Activated CD4-positive, alpha-beta T cell treated with anti-CD3 and anti-CD28 coated beads for 24 hours (primary cell): ENCODE measurements around the gene ABT1.

Experiments
- DNase-seq, 2 donors: peaks; one replicate each; pipeline ENCODE4 v3.0.0-alpha.2; 2020; ENCODE audit warnings: low read depth in 2 of 2

Gene ABT1

GRCh38 chr6:26571592-26572296 lies 25.0 kb upstream of the ABT1 start:
- DNase-seq = peak; percentile 33 to 38

GRCh38 chr6:26575494-26575939 lies 21.2 kb upstream of the ABT1 start:
- DNase-seq = no peak

- no peak for DNase-seq
These were observed 20.3 kb upstream of the ABT1 start for GRCh38 chr6:26576407-26576843.

- peak; percentile 68 to 77 for DNase-seq
These were observed 19.6 kb upstream of the ABT1 start for GRCh38 chr6:26576929-26577719.

GRCh38 chr6:26577720-26578072 lies 19.1 kb upstream of the ABT1 start:
- DNase-seq = no peak

- DNase-seq = no peak
These were observed 18.5 kb upstream of the ABT1 start for GRCh38 chr6:26578279-26578678.

GRCh38 chr6:26578741-26579140 lies 18.0 kb upstream of the ABT1 start:
- DNase-seq = no peak

- no peak for DNase-seq
These were observed 15.4 kb upstream of the ABT1 start for GRCh38 chr6:26581164-26581915.

- DNase-seq = no peak
These were observed 7.8 kb upstream of the ABT1 start for GRCh38 chr6:26588965-26589364.

- DNase-seq = no peak
These were observed 4.1 kb upstream of the ABT1 start for GRCh38 chr6:26592649-26593048.

GRCh38 chr6:26593278-26594130 lies 3.2 kb upstream of the ABT1 start:
- DNase-seq = no peak

GRCh38 chr6:26594131-26594498 lies 2.6 kb upstream of the ABT1 start:
- DNase-seq = no peak

- peak in 1 of 2 donors; percentile 48 for DNase-seq
These were observed 1.8 kb upstream of the ABT1 start for GRCh38 chr6:26594730-26595632.

- peak; percentile 84 to 87 for DNase-seq
These were observed 984 bp upstream of the ABT1 start for GRCh38 chr6:26595669-26596269.

- no peak for DNase-seq
These were observed 625 bp downstream of the ABT1 start for GRCh38 chr6:26597389-26597766.

- no peak for DNase-seq
These were observed 1.1 kb downstream of the ABT1 start for GRCh38 chr6:26597821-26598220.

GRCh38 chr6:26598267-26598666 lies 1.5 kb downstream of the ABT1 start:
- no peak for DNase-seq

- DNase-seq = no peak
These were observed 2.4 kb downstream of the ABT1 start for GRCh38 chr6:26599134-26599533.

- DNase-seq = no peak
These were observed 2.8 kb downstream of the ABT1 start for GRCh38 chr6:26599591-26599990.

GRCh38 chr6:26600759-26601158 lies 4.0 kb downstream of the ABT1 start:
- no peak for DNase-seq
